ENCODE data around the gene SPOCK1. TPM values are rescaled to one million over a fixed set of nuclear protein-coding genes. Genes with fewer than 3 reads are reported as not detected.

Gene SPOCK1
- total RNA-seq, 1 donor from 2014 or later: not detected

DNA sequence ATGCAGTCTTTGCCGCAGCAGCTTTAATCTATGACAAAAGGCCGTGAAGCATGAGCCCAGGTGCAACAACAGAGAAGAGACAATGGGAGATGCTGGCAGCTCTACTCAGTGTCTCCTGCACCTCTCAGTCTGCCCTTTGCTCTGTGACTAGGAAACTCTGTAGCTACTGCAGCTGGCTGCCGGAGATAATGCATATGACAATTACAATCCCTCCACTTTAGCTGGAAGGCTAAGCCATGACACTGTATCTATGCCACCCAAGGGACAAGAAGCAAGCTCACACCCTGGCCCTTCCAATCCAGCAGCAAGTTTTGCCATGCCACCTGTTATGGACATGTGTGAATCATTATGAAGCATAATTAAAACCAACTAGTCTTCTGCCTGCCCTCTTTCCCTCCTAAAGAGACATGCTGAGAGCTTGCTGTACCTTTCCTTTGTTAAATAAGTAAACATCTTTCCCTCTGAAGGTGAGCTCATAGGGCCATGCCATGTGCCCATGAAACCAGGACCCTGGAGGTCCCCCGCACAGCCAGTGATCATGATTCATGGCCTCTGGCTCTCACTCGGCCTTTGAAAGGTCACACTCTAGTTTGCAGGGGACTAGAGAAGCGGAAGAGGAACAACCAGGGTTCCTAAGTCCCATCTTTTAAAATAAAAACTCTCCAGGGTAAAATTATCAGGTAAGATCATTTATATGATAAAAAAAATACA is 219.4 kb downstream of the SPOCK1 start:
- Mint-ChIP-seq H3K27ac (no peak overlapping the region), H3K4me1 (ENCODE audit: low read depth) (no peaks in the 10 kb centered on the region), H3K9me3 (no peaks in the 10 kb centered on the region), H3K4me3 (ENCODE audit: low read depth) (no peak overlapping the region), H3K27me3 (ENCODE audit: low read depth) (no peaks in the 10 kb centered on the region), H3K36me3 (ENCODE audit: low read depth) (no peaks in the 10 kb centered on the region)
- intact Hi-C loops (cut with micrococcal nuclease): no loop called here
- DNase-seq (ENCODE audit: low spot score): no peak

DNA sequence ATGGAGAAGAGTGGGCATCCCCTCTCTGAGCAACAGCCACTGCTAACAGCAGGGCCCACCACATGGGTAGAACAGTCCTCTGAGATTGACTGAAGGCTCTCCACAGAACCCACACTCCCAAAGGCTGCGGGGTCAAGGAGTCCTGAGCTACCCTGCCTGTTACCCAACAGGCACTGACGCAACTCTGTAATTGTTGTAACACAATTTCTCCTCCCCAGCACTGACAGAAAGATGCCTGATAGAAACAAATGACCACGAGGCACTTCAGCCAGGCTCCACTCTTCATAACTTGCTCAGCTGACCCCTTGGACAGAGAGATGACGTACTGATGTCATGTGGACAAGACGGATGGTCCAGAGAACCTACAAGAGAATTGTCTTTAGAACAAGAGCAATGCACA is 220.7 kb downstream of the SPOCK1 start:
- Mint-ChIP-seq H3K4me1 (ENCODE audit: low read depth) (no peaks in the 10 kb centered on the region), H3K4me3 (ENCODE audit: low read depth) (no peak overlapping the region), H3K27ac (no peak overlapping the region), H3K27me3 (ENCODE audit: low read depth) (no peaks in the 10 kb centered on the region), H3K9me3 (no peaks in the 10 kb centered on the region), H3K36me3 (ENCODE audit: low read depth) (no peaks in the 10 kb centered on the region)
- intact Hi-C loops (cut with micrococcal nuclease): no loop called here
- DNase-seq (ENCODE audit: low spot score): no peak

DNA sequence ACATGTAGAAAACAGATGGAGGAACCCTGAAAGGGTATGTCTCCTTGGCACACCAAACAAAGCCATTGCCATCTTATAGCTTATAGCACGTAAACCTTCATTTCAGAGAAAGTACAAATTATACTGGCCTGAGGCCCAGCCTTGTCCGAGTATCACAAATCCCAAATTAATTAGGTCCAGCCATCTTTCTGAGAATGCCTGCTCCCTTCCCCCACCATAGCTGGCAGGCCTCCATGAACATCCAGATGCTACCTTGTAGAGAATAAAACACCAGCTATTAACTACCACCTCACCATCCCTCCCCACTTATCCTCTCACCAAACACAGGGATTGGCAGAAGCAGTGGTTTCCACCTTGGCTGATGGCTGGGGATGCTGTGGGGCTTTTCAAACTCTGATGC is 224.0 kb downstream of the SPOCK1 start:
- no peaks in the 10 kb centered on the region for H3K36me3 Mint-ChIP-seq (ENCODE audit: low read depth)
- intact Hi-C loops (cut with micrococcal nuclease): no loop called here
- no peak for DNase-seq (ENCODE audit: low spot score)
- no peak overlapping the region for H3K4me3 Mint-ChIP-seq (ENCODE audit: low read depth)
- H3K9me3 Mint-ChIP-seq: no peaks in the 10 kb centered on the region
- H3K4me1 Mint-ChIP-seq (ENCODE audit: low read depth): no peaks in the 10 kb centered on the region
- no peaks in the 10 kb centered on the region for H3K27me3 Mint-ChIP-seq (ENCODE audit: low read depth)
- no peak overlapping the region for H3K27ac Mint-ChIP-seq

DNA sequence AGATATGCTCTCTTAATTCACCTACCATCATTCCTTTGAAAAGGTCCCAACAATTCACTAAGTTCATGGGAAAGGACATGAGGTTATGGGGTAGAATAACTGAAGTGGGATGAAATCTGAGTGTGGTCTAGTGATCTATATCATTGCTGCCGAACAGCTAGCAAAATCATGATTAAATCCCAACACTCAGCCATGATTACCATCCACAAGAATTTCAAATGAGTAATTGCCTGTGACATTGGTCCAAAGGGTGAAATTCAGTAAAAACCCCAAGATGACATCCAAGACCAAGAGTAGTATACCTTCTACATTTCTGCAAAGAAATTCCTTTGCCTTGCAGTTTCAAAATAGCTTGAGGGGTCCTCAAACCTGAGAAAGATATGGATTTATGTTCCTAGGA is 225.6 kb downstream of the SPOCK1 start:
- Mint-ChIP-seq H3K36me3 (ENCODE audit: low read depth) (no peaks in the 10 kb centered on the region), H3K27me3 (ENCODE audit: low read depth) (no peaks in the 10 kb centered on the region), H3K9me3 (no peaks in the 10 kb centered on the region), H3K4me1 (ENCODE audit: low read depth) (no peaks in the 10 kb centered on the region), H3K27ac (no peak overlapping the region), H3K4me3 (ENCODE audit: low read depth) (no peak overlapping the region)
- intact Hi-C loops (cut with micrococcal nuclease): no loop called here
- no peak for DNase-seq (ENCODE audit: low spot score)

DNA sequence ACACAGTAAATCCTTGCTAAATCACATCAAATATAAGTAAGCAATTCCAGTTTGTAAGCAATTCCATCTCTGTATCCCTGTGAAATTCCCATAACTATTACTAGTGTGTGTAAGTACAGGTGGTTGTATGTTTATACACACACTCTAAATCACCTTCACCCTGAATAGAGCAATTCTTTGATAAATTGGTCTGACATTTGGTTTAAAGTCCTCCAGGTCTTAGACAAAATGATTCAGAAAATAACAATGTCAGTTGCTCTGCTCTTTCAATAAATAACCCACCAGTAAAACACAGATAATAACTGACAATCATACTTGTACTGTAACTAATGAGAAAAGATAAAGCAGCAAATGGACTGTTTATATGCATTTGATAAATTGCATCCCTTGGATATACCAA is 226.3 kb downstream of the SPOCK1 start:
- Mint-ChIP-seq H3K36me3 (ENCODE audit: low read depth) (no peaks in the 10 kb centered on the region), H3K4me1 (ENCODE audit: low read depth) (no peaks in the 10 kb centered on the region), H3K27ac (no peak overlapping the region), H3K4me3 (ENCODE audit: low read depth) (no peak overlapping the region), H3K27me3 (ENCODE audit: low read depth) (no peaks in the 10 kb centered on the region), H3K9me3 (no peaks in the 10 kb centered on the region)
- no peak for DNase-seq (ENCODE audit: low spot score)
- intact Hi-C loops (cut with micrococcal nuclease): no loop called here

DNA sequence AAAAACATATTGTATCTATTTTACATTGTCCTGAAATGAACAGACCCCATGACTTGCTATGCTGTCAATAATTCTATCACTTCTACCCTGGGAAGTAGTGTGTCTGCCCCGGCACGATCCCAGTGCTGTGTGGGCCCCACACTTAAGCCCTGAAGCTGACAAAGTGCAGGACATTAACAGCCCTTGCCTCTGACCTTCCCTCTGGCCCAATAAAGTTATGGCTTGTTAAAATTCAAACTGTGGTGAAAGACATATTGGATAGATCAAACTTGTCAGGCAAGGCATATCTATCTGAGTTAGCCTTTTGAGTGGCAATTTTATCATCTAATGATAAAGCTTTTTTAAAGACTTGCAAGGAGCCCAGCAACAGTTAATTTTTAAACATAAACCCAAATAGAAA is 229.2 kb downstream of the SPOCK1 start:
- H3K27me3 Mint-ChIP-seq (ENCODE audit: low read depth): no peaks in the 10 kb centered on the region
- DNase-seq (ENCODE audit: low spot score): no peak
- no peaks in the 10 kb centered on the region for H3K36me3 Mint-ChIP-seq (ENCODE audit: low read depth)
- no peak overlapping the region for H3K4me3 Mint-ChIP-seq (ENCODE audit: low read depth)
- no peak overlapping the region for H3K27ac Mint-ChIP-seq
- intact Hi-C loops (cut with micrococcal nuclease): no loop called here
- H3K4me1 Mint-ChIP-seq (ENCODE audit: low read depth): no peaks in the 10 kb centered on the region
- no peaks in the 10 kb centered on the region for H3K9me3 Mint-ChIP-seq

DNA sequence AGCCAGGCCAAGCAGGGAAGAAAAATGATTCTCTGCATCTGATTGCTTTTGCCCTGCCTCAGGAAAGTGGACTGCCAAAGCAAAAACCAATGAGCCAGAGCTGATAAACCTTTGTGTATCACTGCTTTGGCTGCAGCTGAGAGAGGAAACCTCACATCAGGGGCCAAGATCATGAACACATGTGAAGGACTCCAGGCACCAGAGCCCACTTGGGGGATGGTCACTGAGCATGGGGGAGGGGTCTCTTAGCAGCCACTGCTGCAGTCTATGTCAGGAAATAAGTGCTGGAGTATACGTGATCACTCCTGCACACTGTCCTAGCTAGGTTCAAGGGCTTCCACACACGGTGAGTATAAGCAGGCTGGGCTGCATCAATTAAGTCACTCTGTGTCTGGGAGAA is 229.9 kb downstream of the SPOCK1 start:
- no peaks in the 10 kb centered on the region for H3K9me3 Mint-ChIP-seq
- H3K4me3 Mint-ChIP-seq (ENCODE audit: low read depth): no peak overlapping the region
- H3K27me3 Mint-ChIP-seq (ENCODE audit: low read depth): no peaks in the 10 kb centered on the region
- no peaks in the 10 kb centered on the region for H3K4me1 Mint-ChIP-seq (ENCODE audit: low read depth)
- no peak overlapping the region for H3K27ac Mint-ChIP-seq
- intact Hi-C loops (cut with micrococcal nuclease): no loop called here
- H3K36me3 Mint-ChIP-seq (ENCODE audit: low read depth): no peaks in the 10 kb centered on the region
- DNase-seq (ENCODE audit: low spot score): no peak

DNA sequence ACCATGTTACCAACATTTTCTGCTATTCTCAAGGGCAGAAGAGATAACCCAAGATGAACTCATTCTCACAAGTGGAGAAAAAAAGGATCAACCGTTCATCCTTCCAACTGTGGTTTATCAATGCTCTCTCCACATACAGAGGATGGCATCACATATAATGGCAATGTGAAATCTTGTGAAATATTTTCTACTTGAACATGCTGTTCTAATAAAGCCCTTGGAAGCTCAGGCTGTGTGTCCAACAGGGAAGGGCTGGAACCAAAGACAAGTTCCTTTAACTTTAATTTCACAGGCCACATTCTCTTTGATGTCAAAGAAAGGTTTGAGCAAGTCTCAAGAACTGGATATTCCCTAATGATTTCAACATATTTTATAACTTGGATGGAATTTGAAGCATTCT is 230.5 kb downstream of the SPOCK1 start:
- intact Hi-C loops (cut with micrococcal nuclease): no loop called here
- Mint-ChIP-seq H3K9me3 (no peaks in the 10 kb centered on the region), H3K4me3 (ENCODE audit: low read depth) (no peak overlapping the region), H3K27ac (no peak overlapping the region), H3K27me3 (ENCODE audit: low read depth) (no peaks in the 10 kb centered on the region), H3K36me3 (ENCODE audit: low read depth) (no peaks in the 10 kb centered on the region), H3K4me1 (ENCODE audit: low read depth) (no peaks in the 10 kb centered on the region)
- no peak for DNase-seq (ENCODE audit: low spot score)

DNA sequence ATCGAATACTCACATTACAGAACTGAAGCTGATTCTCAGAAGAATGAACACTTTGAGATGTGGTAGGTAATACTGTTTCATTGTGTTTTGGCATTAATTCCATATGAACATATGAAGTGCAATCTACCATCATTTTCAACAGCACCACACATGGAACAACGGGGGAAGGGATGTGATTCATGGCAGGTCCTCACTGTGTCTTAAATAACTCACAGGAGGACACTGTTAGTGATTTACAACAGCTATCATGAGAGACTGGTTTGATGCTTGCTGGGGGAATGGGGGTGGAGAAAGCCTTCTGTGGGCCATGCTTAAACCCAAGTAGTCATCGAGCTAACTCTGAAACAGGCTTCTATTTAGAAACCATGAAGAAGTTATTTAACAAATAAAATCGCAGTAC is 232.9 kb downstream of the SPOCK1 start:
- Mint-ChIP-seq H3K4me3 (ENCODE audit: low read depth) (no peak overlapping the region), H3K4me1 (ENCODE audit: low read depth) (no peaks in the 10 kb centered on the region), H3K9me3 (no peaks in the 10 kb centered on the region), H3K27me3 (ENCODE audit: low read depth) (no peaks in the 10 kb centered on the region), H3K36me3 (ENCODE audit: low read depth) (no peaks in the 10 kb centered on the region), H3K27ac (no peak overlapping the region)
- intact Hi-C loops (cut with micrococcal nuclease): no loop called here
- no peak for DNase-seq (ENCODE audit: low spot score)

DNA sequence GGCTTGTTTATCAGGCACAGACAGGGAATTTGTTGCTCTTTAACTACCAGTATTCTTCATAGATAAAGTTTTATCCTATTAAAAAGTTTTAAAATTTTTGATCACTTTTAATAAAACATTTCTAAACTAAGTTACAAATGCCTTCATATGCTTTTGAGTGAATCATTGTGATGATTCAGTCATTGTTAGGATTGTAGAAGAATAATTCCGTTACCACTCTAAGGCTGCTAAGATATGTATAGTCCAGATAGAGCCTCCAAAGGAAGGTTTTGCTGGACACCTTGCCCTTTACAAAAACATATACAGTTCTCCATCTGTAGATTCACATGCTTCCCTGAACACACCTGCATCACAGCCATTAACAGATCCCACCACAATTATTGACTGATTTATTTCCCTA is 233.7 kb downstream of the SPOCK1 start:
- H3K27ac Mint-ChIP-seq: no peak overlapping the region

DNA sequence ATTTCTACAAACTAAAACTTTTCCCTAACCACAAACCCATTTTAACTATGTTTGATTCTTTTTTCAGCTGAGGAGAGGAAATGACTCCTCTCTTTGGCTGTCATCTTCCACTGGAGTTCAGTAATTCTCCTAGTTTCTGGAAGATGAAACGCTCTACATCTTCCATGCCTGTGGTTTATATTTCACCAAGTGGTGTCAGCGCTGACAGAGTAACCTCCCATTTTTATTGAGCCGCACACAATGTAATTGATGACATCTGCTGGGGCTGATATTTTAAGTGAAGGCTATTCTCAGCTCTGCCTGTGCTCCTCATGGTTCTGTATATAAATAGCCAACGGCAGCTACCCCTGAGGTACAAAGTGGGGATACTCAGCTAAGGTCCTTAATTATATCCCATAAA is 234.6 kb downstream of the SPOCK1 start:
- intact Hi-C loops (cut with micrococcal nuclease): no loop called here
- no peaks in the 10 kb centered on the region for H3K9me3 Mint-ChIP-seq
- no peaks in the 10 kb centered on the region for H3K36me3 Mint-ChIP-seq (ENCODE audit: low read depth)
- no peak for DNase-seq (ENCODE audit: low spot score)
- peaks cover 2% of the 10 kb centered on the region for H3K27me3 Mint-ChIP-seq (ENCODE audit: low read depth)
- H3K27ac Mint-ChIP-seq: no peak overlapping the region
- no peaks in the 10 kb centered on the region for H3K4me1 Mint-ChIP-seq (ENCODE audit: low read depth)
- H3K4me3 Mint-ChIP-seq (ENCODE audit: low read depth): no peak overlapping the region

More for the DNA sequence above, 233.7 kb downstream of the SPOCK1 start:
- DNase-seq (ENCODE audit: low spot score): no peak
- no peaks in the 10 kb centered on the region for H3K36me3 Mint-ChIP-seq (ENCODE audit: low read depth)
- H3K27me3 Mint-ChIP-seq (ENCODE audit: low read depth): peaks cover 2% of the 10 kb centered on the region
- H3K4me1 Mint-ChIP-seq (ENCODE audit: low read depth): no peaks in the 10 kb centered on the region
- intact Hi-C loops (cut with micrococcal nuclease): no loop called here
- no peaks in the 10 kb centered on the region for H3K9me3 Mint-ChIP-seq
- H3K4me3 Mint-ChIP-seq (ENCODE audit: low read depth): no peak overlapping the region

DNA sequence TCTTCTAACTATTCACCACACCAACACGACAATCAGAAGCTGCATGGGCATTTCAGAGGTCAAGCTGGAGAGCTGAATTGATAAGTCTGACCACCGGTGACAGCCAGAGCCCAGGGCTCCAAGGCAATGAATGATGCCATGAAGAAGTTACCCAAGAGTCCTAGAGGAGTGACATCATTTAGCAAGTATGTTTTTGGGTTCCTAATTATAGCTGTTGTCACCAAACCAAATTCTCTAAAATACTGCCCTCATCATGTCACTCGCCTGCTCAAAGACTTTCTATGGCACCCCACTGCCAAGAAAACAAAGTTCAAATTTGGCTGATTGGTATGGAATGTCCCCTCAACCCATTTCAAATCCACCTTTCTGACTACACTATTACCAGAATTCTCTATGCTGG is 235.1 kb downstream of the SPOCK1 start:
- no peak for DNase-seq (ENCODE audit: low spot score)
- H3K4me1 Mint-ChIP-seq (ENCODE audit: low read depth): no peaks in the 10 kb centered on the region
- H3K36me3 Mint-ChIP-seq (ENCODE audit: low read depth): no peaks in the 10 kb centered on the region
- H3K4me3 Mint-ChIP-seq (ENCODE audit: low read depth): no peak overlapping the region
- no peak overlapping the region for H3K27ac Mint-ChIP-seq
- peaks cover 2% of the 10 kb centered on the region for H3K27me3 Mint-ChIP-seq (ENCODE audit: low read depth)
- intact Hi-C loops (cut with micrococcal nuclease): no loop called here
- no peaks in the 10 kb centered on the region for H3K9me3 Mint-ChIP-seq

DNA sequence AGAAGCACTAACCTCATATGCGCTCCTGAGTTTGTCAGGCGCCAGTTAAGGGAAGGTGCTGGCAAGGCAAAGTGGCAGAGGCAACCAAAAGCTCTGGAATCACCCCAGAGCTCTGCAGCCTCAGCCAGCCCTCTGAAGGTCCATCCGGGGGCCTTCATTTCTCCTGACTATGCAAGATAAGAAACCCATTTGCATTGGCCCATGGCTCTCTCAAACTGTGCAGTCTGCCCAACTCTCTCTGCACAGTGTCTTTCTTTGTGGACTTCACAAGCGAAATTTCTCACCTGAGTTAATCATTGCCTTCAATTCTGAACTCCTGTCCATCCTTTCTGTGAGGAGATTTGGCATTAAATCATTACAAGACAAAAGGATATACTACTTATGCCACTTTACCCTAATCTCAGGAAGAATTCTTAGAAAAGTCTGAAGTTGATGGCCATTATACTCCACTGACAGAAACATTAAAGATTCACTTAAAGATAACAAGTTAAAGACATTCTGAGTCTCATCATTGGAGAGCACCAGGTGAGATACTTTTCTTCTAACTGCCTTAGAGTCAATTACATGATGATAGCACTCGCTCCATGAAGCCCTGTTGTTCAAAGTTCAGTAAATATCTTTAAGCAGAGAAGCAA is 235.6 kb downstream of the SPOCK1 start:
- intact Hi-C loops (cut with micrococcal nuclease): no loop called here
- H3K27ac Mint-ChIP-seq: no peak overlapping the region
- H3K36me3 Mint-ChIP-seq (ENCODE audit: low read depth): no peaks in the 10 kb centered on the region
- H3K4me3 Mint-ChIP-seq (ENCODE audit: low read depth): no peak overlapping the region
- no peak for DNase-seq (ENCODE audit: low spot score)
- peaks cover 2% of the 10 kb centered on the region for H3K27me3 Mint-ChIP-seq (ENCODE audit: low read depth)
- H3K9me3 Mint-ChIP-seq: no peaks in the 10 kb centered on the region
- no peaks in the 10 kb centered on the region for H3K4me1 Mint-ChIP-seq (ENCODE audit: low read depth)
